Erythroblast (primary cell): Measurements from ENCODE around the gene HDHD5.

Source experiments
- GATA1 ChIP-seq: IDR thresholded peaks from 2 replicates; pipeline ENCODE4 v1.6.1; 2011; ENCODE audit warnings: low read depth, mild to moderate bottlenecking, control low read depth, low read length, moderate library complexity
- POLR2A ChIP-seq: IDR thresholded peaks from 2 replicates; pipeline ENCODE4 v1.6.1; 2011; ENCODE audit warnings: mild to moderate bottlenecking, low read length

GRCh38 chr22:17103351-17103750 is 55.7 kb downstream of the HDHD5 start:
- TF ChIP-seq POLR2A (no peak), GATA1 (no peak)
